Stimulated activated CD8-positive, alpha-beta memory T cell treated with anti-CD3 and anti-CD28 coated beads, Interleukin-4, amount 100 ng/mL, for 1 hour (primary cell): Measurements from ENCODE around the gene FGF22.

Experiments used
- DNase-seq, 2 donors: peaks; one replicate each; pipeline ENCODE4 v3.0.0-alpha.2; 2020; ENCODE audit warnings: low read depth in 2 of 2, low spot score in 1 of 2

Gene FGF22

DNA sequence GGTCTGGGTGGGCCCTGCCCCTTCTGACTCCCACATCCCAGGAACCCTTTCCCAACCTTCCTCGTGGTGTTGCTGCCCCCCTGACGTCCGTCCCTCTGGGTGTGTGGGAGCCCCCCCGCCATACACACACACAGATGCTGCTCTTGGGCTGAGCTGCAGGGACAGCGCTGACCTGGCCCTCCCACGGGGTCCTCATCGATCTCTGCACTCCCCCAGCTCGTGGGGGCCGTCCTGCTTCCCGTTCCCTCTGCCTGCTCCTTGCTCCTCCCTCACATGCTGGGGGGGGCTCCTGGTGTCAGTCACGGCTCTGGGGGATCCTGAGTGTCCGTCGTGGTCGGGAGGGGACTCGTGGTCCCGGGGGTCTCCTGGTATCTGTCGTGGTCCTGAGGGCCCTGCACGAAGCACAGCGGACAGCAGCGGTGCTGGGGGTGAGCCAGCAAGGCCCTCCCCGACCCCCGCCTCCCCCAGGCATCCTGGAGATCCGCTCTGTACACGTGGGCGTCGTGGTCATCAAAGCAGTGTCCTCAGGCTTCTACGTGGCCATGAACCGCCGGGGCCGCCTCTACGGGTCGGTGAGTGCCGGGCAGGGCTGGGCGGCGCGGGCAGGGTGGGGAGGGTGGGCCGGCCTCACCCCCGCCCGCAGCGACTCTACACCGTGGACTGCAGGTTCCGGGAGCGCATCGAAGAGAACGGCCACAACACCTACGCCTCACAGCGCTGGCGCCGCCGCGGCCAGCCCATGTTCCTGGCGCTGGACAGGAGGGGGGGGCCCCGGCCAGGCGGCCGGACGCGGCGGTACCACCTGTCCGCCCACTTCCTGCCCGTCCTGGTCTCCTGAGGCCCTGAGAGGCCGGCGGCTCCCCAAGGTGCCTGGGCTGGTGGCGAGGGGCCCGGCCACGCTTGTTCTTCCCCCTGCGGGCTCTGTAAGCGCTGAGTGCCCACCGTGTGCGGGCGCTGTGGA, 3.4 kb downstream of the FGF22 start:
- no peak for DNase-seq

- DNase-seq: no peak
Observed at GRCh38 chr19:643736-644135, 4.1 kb downstream of the FGF22 start.

DNA sequence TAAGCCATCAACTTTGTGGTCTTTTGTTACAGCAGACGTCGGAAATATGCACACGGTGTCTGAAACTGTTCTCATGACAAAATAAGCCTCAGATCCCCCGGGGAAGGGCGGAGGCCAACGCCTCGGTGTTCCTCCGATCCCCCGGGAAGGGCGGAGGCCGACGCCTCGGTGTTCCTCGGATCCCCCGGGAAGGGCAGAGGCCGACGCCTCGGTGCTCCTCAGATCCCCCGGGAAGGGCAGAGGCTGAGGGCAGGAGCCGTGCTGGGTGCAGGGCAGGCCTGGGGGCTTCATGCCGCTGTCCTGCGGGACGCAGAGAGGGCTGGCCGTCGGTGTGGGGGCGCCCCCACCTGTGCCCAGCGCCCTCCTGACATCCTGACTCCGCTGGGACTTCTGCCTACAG, 4.7 kb downstream of the FGF22 start:
- no peak for DNase-seq

GRCh38 chr19:644789-645188, 5.1 kb downstream of the FGF22 start:
- DNase-seq: no peak

- DNase-seq: no peak
Observed at GRCh38 chr19:645912-646778, 6.5 kb downstream of the FGF22 start.

DNA sequence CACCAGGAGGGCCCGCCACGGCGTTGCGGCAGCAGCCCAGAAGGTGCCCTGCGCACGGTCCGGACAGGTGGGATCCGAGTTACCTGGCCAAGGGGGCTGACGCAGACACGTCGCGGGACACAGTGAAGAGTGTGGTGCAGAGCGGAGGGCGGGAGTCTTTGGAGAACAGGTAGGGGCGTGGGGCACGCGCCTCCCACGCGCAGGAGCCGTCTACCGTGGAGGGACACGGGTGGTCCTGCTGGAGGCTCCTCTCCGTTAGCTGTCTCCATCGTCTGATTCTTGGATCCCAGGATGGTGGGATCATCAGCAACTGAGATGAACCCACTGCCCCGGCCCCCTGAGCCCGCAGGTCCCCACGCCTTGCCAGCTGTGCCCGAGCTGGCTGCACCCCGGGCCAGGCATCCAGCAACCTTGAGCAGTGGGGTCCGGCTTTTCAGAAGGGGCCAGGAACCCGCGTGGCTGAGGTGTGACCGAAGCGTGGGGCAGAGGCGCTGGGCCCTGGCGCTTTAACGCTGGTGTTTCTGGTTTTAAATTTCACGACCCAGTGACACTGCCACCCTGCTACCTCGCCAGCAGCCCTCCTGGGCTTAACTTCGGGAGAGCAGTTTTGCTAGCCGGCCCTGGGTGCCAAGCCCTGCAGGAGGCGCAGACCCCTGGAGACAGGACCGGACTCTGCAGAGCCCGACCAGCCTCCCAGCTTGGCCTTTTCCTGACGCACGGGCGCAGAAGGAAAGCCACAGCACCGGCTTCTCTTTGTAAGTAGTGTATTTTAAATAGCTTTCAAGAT, 7.3 kb downstream of the FGF22 start:
- no peak for DNase-seq

GRCh38 chr19:647566-648284, 8.0 kb downstream of the FGF22 start:
- DNase-seq: no peak

GRCh38 chr19:648305-648704, 8.6 kb downstream of the FGF22 start:
- DNase-seq: no peak

DNA sequence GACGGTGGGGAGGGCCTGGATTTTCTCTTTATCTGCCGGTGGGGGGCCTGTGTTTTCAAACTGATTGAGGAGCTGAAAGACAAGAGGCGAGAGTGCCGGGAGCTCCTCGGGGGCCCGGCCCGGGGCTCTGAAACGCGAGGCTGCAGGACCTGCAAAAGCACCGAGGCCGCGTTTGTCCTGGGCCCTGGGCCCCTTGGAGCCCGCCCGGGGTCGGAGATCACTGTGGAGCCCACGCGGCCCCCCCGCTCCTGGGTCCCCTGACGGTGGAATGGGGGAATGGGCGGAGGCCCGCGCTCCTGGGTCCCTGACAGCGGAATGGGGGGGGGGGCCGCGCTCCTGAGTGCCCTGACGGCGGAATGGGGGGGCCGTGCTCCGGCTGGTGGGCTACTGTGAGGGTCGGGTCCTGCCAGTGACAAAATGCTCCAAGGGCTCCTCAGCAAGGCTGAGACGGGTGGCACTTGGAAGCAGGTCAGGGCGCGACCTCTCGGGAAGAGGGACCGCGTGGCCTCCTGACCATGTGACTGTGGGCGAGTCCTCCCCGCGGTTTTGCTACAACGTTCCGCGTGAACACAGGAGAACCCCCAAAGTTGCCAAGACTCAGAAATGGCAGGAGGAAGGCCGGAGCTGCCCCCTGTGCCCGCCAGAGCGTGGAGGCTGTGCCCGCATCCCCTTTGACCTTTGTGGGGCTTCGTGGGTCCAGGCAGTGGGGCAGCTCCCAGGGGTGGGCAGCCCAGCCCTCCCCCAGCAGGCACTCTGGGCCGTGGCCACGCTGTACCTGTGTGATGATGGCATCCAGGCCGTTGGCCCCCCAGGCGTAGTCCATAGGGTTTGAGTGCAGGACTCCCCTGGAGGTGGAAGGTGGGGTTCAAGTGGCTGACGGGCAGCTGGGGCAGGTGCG, 9.5 kb downstream of the FGF22 start:
- DNase-seq: no peak

- DNase-seq: no peak
Observed at GRCh38 chr19:650121-650520, 10.4 kb downstream of the FGF22 start.

DNA sequence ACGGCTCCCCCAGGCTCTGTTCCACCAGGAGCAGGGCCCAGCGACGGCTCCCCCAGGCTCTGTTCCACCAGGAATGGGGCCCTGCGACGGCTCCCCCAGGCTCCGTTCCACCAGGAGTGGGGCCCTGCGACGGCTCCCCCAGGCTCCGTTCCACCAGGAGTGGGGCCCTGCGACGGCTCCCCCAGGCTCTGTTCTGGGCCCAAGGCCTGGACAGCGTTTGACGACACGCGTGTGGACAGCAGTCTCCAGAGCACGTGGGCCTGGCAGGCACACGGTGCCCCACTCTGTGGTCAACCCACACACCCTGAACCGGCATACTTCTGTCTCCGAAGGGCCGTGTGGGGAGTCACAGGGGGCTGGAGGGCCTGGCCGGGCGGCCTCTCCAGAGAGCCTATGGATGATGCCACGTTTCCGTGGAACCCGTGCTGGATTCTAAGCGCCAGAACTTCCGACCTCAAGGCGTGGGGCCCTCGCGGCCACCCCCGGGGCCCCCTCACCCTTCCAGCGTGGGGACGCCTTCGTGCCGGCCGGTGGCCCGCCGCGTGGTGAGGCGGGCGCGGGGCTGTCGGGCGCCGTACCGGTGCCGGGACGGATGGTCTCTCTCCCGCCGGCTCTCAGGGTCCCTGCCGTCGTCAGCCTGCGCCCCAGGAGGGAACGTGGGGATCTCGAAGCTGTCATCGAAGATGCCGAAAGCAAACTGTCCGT, 11.6 kb downstream of the FGF22 start:
- DNase-seq: no peak

DNA sequence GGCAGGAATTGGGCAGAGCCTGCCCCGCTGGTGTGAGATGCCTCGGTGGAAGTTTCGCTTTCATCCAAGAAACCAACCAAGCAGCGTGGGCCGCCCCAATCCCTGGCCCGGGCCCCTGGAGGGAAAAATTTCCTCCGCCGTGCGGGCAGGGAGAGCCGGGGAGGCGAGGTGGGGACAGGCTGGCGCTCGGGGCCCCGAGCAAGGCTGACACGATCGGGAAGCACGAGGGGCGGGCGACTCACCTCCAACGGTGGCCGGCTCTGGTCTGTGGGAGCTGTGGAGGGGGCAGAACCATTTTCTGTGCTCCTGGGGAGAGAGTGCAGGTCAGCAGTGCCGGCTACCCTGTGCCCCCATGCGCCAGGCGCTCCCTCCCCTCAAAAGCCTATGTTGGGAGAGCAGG, 12.3 kb downstream of the FGF22 start:
- no peak for DNase-seq

- DNase-seq: no peak
Observed at GRCh38 chr19:652467-653389, 13.0 kb downstream of the FGF22 start.

DNA sequence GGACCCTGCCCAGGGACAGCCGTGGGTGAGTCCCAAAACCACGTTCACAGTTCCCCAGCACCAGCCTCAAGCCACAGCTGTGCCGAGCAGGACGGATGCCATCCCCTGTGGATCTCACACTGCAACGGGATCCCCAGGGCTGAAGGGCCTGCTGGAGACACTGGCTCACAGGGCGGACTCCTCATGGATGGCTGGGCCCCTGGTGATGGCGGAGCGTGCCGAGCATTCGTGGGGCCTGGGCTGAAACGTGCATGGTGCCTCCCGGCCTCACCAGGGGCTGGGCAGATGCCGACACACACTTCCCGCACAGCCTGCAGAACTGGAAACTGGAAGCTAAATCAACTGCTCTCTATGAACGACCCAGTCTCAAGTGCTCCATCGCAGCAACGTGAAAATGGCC, 13.7 kb downstream of the FGF22 start:
- DNase-seq: no peak

DNA sequence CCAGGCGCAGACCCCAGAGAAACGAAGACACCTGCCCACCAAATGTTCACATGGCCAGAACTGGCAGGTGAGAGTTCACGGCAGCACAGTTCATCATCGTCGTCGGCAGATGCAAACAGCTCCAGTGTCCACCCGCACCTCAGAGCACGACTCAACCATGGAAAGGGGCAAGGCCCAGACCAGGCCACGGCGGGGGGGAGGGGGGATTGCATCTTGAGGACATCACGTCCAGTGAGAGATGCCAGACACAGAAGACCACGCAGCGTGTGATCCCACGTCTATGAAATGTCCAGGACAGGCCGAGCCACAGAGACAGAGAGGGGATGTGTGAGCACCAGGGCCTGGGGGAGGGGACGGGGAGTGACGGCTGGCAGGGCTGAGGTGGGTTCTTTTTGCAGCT, 16.0 kb downstream of the FGF22 start:
- DNase-seq: no peak

- no peak for DNase-seq
Observed at GRCh38 chr19:656751-657559, 17.3 kb downstream of the FGF22 start.

DNA sequence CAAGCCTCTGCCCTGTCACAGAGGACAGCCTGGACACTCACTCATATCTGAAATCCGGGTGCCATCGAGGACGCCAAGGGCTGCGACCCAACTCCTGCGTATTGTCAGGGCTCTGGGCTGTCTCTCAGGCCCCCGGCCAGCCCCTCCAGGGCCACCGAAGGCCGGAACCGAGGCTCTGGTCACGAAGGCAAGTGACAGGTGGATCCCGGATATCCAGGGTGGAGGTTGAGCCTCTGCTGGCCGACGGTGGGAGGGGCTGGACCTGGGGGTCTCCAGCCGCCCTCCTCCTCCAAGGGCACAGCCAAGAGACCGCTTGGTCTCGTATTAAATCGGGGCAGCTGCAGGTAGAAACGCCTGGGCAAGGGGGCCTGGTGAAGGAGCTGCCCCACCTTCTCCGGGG, 17.9 kb downstream of the FGF22 start:
- DNase-seq: no peak
